Medulla oblongata (tissue), 1 donor: ENCODE results near the gene C2orf78.
"Not testable (repeated sequence)": the region's sequence is repeated elsewhere in the genome, so short reads cannot be mapped to it uniquely, and the experiment has no call there.

Experiments used
- DNase-seq: peaks from one replicate; pipeline ENCODE4 v3.0.0-alpha.2; 2015; ENCODE audit errors: extremely low spot score

C2orf78 gene, protein sequence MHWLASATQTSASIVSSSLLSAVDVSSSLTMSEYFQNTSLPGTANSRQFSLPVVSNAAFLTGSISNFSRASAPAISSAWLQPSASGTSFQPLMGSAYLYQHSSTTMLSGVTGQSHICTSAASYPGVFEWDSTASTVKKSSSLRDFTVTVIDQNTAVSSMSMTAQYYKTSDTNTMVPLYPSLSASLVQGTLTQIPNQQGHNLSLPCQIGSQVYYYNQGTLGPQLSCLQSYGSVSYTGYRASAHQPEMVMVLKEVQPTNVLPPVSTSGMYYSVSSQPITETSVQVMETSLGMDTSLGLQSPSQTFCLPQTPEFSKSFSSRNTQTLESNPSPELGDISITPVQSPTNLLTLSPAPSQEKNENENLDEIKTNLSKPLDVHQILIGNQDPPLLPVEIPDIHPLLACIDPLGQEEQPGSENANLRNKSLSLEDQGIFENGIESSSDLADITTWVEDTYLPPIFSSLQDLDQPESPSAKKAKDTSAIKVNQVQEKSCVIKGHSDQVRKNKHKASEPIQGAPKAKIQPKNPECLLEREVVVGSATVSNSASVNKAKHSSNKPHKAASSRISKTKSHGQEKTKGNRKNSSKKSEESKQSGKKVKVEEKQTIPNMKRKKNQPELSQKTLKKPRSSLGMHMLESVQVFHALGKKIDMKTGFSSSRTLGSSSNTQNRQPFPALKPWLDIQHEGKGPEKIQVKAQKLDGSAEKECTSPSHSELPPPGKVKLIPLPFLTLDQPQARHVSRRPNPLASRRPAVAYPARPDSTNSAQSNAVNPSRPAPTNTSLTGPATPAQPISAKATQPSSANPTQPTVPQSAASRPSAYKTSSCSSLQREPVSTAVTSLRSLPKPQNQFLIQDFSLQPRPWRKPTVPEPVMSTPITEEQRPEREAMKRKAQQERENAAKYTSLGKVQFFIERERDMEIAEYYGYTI

DNA sequence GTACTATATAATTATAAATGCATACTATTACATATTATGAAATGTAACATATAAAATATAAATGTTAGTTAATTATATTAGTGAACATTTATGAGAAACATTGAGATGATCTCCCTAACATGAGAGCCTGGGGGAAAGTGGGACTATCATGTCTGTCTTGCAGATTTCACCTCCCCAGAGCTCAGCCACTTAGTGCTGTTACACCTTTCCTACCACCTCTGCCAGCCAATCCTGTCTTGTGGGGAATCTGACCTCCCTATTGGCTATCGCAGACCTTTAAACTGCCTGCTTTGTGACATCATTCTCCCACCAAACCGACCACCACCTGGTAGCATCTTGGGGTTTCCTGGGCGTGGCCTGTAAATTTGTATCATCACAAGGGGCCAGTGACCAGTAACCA, at the start of gene C2orf78:
TSS of gene C2orf78 (plus strand) at position 301 of the 400 bp plus-strand sequence. CDS start 127 bp downstream, outside the sequence.
- not testable (repeated sequence) for DNase-seq

DNA sequence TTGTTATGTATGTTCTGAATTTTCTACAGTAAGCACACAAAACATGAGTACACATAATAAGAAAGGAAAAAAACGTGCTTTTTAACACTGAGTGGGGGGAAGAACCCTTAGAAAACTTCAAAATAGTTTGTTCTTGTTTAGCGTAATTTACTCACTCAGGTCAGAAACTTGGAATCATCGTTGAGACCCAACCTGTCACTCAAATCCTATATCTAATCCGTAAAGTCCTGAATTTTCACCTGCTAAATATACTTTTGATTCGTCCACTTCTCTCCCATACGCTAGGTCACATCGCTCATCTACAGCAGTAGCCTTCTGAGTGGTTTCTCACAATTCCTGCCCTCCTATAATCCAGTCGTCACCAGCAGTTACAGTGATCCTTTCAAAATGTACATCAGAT, 47.6 kb upstream of the C2orf78 start:
- DNase-seq: no peak

DNA sequence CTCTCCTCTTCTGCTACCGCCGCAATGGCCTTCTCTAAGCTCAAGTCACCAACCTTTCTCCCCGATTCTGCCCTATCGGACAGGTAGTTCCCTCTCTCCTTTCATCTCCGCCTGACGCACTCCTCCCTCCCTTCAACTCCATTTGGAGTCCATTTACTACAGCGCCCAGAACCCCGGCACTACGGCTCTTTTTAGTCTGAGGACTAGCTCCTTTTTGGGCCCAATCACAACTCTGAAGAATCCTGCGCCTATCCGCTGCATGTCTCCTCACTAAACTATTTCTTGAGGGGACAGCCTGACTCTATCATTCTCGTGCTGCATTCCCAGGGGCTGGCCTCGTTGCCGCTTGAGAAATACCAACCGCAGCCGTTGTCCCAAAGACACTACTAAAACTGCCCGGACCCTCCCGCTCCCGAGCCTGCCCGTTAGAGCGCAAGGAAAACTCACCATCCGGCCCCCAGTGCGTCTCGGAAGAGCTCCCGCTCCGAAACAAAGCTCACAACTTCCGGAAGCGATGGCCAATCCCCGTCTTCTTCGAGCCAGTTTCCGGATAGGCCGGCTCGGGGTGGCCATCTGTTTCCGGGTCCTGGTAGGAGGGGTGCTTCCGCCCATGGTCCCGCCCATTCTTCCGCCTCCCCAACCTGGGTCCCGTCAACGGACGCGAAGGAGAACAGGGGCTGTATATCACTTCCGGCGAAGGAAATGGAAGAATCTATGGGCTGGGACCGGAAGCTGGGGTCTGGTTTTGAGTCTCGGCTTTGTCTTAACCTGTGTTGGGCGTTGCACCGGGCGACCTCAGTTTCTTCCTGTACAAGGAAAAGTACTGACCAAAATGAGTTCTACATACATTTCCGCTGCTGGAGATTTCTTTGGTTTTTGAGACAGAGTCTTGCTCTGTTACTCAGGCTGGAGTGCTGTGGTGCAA, 46.9 kb upstream of the C2orf78 start, which contains the start of gene TPRKB:
TSS of gene TPRKB (minus strand) at position 491 of the 925 bp plus-strand sequence. CDS start 2,776 bp downstream, outside the sequence.
- DNase-seq: peak; percentile 98

DNA sequence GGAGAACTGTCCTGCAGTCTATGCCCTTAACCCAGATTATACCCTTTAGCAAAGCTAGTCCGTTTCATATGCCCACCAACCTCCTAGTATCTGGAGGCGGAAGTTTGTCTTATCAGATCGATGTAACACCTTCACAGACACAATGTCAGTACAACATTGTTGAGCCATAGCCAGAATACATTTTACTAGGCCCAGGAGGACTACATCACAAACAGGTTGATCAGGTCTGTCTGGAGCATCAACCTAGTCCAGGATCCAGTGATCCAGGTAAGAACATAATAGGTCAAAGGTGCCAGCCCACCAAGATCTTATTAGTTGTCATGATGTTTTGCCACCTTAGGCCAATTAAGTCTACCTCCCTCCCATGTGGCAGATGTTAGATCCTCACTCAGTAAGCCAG, 44.9 kb upstream of the C2orf78 start:
- no peak for DNase-seq

DNA sequence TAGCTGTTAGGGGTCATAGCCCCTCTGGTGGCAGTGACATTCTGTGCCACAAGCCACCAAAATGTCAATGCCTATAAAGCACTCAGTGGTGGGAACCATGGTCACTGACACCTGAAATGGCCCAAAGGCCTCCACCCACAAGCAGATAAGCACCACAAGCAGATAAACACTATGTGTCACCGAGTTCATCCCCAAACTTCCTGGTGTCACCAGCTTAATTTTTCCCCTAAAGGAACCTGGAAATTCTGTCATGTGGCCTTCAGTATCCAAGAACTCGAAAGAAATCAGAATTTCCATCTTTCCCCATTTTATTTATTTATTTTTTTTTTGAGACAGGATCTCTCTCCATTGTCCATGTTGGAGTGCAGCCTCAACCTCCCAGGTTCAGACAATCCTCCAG, 43.2 kb upstream of the C2orf78 start:
- no peak for DNase-seq

DNA sequence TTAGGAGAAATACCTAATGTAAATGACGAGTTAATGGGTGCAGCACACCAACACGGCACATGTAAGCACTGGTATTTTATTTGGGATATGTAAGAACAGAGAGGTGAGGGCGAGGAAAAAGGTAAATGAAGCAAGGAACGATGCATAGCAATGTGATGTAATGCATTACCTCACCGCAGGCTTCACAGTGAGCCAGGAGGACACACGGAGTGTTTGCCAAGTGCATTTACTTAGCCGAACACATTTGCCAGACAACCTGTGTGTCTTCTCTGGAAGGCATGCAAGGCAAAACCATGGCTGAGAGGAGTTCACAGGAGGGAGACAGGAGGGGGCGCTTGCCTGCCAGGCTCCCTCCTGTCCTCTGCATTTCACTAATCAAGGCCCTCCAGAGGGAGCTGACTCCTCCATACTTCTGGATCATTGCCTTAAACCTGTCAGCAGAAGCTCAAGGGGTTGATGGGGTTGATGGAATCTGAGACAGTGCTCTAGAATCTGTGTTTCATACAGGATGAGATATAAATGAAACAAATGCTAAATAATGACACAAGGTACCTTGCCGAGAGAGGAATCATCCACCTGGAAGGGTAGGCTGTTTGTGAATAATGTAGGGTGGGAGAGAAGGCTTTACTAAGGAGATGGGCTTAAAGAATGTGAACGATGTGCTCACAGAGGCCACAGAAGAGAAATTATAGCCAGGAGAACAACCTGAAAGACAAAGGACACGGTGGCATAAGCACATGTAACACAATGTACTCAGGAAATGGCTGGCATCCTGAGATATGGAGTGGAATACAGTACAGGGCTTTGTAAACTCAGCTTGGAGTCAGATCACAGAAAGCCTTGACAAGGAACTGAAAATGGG, 37.7 kb upstream of the C2orf78 start:
- DNase-seq: no peak

DNA sequence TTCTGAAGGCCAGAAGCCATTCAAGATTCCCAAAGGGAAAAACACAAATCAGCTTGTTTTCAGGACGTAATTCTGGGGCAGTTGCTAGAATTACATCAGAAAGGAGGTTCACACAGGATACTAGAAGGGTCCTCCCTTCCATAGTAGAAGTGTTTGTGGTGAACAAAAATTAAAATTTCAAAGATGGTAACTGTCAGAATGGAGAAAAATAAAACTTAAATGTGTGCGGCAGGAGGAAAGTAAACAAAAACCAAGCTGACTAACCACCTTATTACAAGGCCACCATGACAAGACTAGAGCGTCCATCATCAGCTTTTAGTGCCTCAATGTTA, 37.1 kb upstream of the C2orf78 start:
- no peak for DNase-seq

DNA sequence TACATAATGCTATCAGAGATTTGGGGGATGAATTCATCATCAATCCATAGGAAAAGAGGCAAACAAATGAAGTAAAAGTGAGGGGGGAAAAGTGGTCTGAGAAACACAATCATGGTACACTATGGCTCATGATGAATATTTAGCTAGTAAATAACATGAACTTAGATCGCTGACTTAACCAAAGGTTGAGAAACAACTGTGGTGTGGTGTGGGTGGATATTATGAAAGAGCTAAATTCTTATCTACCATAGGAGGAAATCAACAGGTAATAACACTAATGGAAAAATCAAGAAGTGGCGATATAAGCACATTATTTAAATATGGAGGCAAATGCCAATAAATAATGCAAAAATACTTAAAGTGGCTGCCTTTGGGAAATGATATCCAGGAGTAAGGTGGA, 34.7 kb upstream of the C2orf78 start:
- no peak for DNase-seq

DNA sequence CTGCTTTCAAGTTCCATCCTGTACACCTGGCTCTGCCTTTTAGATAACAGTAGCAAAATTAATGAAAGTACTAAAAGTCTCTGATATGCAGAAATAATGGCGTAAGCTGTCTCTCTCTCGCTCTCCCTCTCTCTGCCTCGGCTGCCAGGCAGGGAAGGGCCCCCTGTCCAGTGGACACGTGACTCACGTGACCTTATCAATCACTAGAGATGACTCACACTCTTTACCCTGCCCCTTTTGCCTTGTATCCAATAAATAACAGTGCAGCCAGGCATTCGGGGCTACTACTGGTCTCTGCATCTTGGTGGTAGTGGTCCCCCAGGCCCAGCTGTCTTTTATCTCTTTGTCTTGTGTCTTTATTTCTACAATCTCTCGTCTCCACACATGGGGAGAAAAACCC, 29.7 kb upstream of the C2orf78 start:
- DNase-seq: not testable (repeated sequence)

DNA sequence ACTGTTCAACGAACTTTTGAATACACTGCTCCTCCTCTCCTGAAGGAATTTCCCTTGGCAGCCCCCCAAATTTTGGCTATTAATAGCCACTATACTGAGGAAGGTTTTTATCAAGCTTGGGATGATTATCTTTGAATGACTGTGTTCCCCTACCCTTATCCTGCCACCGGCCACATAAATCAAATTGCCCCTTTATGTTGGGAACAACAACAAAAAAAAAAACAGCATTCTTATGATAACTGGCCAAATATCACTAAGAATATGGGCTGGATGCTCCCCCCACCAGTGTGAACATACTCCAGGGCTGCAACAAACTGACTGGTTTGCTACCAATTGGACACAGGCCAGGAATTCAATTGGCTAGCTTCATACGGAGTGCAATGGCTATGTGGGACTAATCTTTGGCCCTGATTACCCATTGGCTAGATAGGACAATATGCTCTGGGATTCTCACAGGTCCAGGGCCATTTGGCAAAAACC, 24.7 kb upstream of the C2orf78 start:
- no peak for DNase-seq

DNA sequence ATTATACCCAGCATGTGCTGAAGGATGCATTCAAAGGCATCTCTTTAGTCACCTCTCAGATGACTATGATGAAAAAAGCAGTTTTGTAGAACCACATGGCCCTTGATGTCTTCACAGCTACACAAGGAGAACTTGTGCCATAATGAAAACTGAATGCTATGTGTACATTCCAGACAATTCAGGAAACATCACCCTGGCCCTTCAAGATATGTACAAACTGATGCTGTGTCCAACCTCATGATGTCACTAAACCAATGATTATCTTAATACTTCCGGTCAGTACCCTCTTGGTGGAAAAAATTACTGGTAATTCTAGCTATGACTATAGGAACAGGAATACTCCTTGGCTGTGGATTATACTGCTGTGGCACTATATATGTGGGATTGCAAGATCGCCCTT, 24.1 kb upstream of the C2orf78 start:
- DNase-seq: no peak

DNA sequence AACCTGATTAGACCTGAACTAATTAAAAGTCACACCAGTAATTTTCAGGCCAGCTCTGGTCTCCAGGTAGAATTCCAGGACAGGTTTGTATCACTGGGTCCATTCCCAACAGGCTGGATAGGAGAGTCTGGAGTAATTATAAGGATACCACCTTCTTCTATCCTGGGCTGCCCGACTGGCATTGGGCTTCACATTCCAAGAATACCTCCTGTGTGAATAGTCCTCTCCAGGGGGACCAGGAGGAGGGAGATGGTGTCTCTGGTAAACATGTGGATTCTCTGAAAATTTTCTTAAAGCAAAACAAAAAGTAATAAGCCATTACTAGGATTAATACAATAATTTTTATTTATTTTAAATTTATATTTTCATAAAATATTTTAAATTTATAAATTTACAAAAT, 21.4 kb upstream of the C2orf78 start:
- no peak for DNase-seq

DNA sequence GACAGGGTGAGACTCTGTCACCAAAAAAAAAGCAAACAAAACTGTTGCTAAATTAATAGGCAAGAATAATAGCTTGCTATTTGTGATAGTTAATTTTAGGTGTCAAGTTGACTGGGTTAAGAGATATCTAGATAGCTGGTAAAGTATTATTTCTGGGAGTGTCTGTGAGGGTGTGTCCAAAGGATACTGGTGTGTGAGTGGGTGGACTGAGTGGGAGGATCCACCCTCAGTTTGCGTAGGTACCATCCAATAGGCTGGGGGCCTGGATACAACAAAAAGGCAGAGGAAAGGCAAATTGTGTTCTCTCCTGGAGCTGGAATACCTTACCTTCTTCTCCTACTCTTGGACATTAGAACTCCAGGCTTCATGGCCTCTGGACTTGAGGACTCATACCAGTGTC, 19.0 kb upstream of the C2orf78 start:
- DNase-seq: no peak

DNA sequence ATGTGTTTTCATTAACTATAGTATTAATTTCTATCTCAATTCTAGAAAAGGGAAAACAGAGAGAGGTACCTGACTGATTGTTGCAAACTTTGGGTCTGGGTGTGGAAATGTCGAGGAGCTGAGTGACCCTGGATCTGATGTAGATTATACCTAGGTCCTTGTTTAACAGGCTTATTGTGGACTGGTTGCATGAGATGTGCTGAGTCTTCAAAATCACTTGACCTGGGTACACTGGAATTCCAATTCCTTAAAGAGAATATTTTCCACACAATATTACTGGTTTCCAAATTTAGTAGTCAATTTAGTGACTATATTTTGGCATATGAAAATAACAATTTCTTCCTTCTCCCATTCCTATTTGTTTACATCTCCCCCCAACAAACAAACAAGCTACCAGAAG, 17.6 kb upstream of the C2orf78 start:
- no peak for DNase-seq

DNA sequence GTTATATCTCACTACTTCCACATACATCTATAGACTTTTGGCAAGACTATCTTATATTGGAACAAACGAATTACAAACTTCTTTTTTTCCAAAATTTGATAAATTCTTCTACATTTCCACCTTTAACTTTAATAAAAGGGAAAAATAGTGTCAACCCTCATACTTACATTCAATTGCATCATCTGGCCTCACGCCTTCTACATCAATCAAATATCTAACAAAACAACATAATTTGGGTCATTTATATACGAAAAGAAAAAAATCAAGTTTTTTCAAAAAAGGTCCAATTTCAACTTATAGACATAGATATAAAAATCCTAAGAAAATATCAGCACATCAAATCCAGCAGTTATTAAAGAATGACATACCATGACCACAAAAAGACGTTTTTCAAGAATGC, 17.0 kb upstream of the C2orf78 start:
- DNase-seq: no peak

DNA sequence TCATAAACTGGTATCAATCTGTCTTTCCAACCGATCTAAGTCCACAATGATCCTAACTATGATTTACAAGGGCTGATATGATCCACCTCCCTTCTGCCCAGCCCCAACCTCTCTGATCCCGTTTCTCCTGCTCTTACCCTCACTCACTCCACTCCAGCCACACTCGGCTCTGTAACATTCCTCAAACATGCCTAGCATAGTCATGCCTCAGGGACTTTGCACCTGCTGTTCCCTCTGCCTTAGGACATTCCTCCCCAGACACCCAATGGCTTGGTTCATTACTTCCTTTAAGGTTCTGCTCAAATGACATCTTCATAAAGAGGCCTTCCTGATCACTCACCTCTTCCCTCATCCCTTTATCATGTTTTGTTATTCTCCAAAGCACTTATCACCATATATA, 13.3 kb upstream of the C2orf78 start:
- DNase-seq: no peak

DNA sequence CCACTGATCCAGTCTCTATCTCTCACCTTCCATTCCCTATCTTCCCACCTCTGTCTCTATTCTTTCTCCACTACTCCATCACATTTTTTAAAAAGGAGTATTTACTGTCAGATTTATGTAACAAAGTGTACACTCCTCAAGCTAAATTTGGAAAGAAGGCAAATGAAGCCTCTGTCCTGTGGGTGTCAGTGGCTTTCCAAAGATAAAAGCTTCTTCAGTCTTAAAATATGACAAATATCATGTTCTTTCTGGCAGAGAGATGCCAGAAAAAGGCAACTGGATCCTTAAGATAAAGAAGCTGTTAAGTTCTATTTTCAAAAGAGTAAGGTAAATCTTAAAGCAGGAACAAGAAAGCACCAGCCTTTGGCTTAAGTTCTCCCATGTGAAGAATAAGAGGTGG, 11.2 kb upstream of the C2orf78 start:
- no peak for DNase-seq

DNA sequence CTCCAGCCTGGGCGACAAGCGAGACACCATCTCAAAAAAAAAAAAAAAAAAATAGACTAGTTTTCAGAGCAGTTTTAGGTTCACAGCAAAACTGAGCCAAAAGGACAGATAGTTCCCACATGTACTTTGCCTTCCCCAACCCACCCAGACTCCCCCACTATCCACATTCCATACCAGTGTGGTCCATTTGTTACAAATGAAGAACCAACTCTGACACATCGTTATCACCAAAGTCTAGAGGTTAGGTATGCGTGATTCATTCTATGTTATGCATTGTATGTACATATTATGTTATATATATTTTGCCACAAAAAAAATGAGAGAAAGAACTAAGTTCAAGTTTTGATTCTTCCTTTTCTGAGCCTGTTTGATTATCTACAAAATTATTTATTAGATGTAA, 7.6 kb upstream of the C2orf78 start:
- no peak for DNase-seq

DNA sequence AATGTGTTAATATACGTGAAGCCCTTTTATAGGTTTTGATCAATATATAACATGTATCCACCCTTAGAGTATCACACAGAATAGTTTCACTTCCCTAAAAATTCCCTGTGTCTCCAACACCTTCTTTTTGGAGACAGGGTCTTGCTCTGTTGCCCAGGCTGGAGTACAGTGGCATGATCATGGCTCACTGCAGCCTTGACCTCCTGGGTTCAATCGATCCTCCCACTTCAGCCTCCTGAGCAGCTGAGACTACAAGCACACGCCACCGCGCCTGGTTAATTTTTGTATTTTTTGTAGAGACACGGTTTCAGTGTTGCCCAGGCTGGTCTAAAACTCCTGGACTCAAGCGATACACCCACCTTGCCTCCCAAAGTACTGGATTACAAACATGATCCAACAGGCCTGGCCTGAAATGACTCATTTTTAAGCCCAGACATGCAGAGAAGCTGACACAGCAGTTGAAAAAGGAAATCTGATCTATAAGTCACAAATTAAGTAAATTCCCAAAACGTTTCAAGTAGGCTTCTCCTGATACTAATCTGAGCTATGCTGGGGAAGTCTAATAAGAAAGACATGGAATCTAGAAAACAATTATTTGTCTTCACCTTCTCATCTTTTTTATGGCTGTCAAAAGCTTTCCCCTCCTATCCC, 7.0 kb upstream of the C2orf78 start:
- no peak for DNase-seq

DNA sequence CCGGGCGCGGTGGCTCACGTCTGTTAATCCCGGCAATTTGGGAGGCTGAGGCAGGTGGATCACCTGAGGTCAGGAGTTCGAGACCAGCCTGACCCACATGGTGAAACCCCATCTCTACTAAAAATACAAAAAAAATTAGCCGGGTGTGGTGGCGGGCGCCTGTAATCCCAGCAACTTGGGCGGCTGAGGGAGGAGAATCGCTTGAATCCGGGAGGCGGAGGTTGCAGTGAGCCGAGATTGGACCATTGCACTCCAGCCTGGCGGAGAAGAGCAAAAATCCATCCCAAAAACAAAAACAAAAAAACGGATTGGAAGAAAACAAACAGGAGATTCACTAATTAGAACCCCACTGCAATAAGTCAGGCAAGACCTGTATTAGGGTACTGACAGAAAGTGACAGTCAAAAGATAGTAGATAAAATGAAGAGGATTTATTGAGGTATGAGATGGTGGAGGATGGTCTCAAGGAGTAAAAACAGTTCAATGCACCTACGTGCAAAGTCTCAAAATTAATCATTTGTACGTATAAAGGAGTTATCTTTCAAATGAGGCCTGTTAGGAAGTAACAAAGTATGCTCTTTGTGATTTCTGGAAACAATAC, 5.0 kb upstream of the C2orf78 start:
- not testable (repeated sequence) for DNase-seq
